OCI-LY3 (cell line): ENCODE data around the gene PSMC3IP.
"Not testable (repeated sequence)": the region's sequence is repeated elsewhere in the genome, so short reads cannot be mapped to it uniquely, and the experiment has no call there.

Source experiments
- H2AFZ ChIP-seq: fragments of 200-600, 300-600 bp; shearing (Covaris generic); 2 replicates; pipeline ENCODE4 v1.6.0; 2014; ENCODE audit warnings: antibody characterized with exemption, low read depth, low read length
- H3K27ac ChIP-seq: fragments of 200-600, 300-600 bp; sonication (generic); 2 replicates; pipeline ENCODE4 v1.5.1; 2014; ENCODE audit warnings: mild to moderate bottlenecking, low read length, moderate library complexity, mixed read lengths
- H3K27me3 ChIP-seq: fragments of 200-600, 300-600 bp; sonication (generic); 2 replicates; pipeline ENCODE4 v1.6.1; 2014; ENCODE audit warnings: low read depth, low read length, mixed read lengths
- H3K36me3 ChIP-seq: fragments of 200-600, 300-600 bp; sonication (generic); replicated peaks from 2 replicates; pipeline ENCODE3; 2014; ENCODE audit warnings: low read depth, low read length, mixed read lengths
- H3K4me1 ChIP-seq: fragments of 300-600, 200-600 bp; sonication (generic); 2 replicates; pipeline ENCODE4 v1.6.1; 2014; ENCODE audit warnings: low read length, mixed read lengths
- H3K4me2 ChIP-seq: fragments of 200-600, 300-600 bp; sonication (generic); 2 replicates; pipeline ENCODE4 v1.6.1; 2014; ENCODE audit warnings: low read length, mixed read lengths
- H3K4me3 ChIP-seq: fragments of 300-600, 200-600 bp; sonication (generic); 2 replicates; pipeline ENCODE4 v1.5.1; 2014; ENCODE audit warnings: antibody characterized with exemption, mild to moderate bottlenecking, low read length, moderate library complexity
- H3K79me2 ChIP-seq: fragments of 300-600, 200-600 bp; shearing (Covaris generic); 2 replicates; pipeline ENCODE4 v1.6.1; 2014; ENCODE audit warnings: mild to moderate bottlenecking, low read length, mixed read lengths
- H3K9ac ChIP-seq: fragments of 300-600, 200-600 bp; shearing (Covaris generic); 2 replicates; pipeline ENCODE4 v1.6.0; 2014; ENCODE audit warnings: mild to moderate bottlenecking, low read length, moderate library complexity
- H3K9me3 ChIP-seq: fragments of 200-600, 300-600 bp; shearing (Covaris generic); 2 replicates; pipeline ENCODE4 v1.6.1; 2014; ENCODE audit warnings: low read length, mixed read lengths; ENCODE audit not compliant: insufficient read depth
- H4K20me1 ChIP-seq: fragments of 200-600, 300-600 bp; sonication (generic); 2 replicates; pipeline ENCODE4 v1.6.1; 2016; ENCODE audit warnings: low read length, mixed read lengths; ENCODE audit not compliant: insufficient read depth
- CTCF ChIP-seq: fragments of 200-600, 300-600 bp; sonication (generic); IDR thresholded peaks from 2 replicates; pipeline ENCODE4 v1.5.1; 2014; ENCODE audit warnings: antibody characterized with exemption, low read length, low read depth
- EZH2phosphoT487 ChIP-seq: fragments of 200-600 bp; shearing (Covaris generic); IDR thresholded peaks from 2 replicates; pipeline ENCODE4 v1.6.1; 2018; ENCODE audit warnings: antibody characterized with exemption, mixed run types, low read depth

PSMC3IP gene

GRCh38 chr17:42577532-42578281, at the start of gene PSMC3IP:
Gene PSMC3IP, minus strand, starts transcription at chr17:42577729. Its CDS starts 43 bp downstream, at chr17:42577686.
- Histone ChIP-seq H3K4me2 (peak within 1 kb of the TSS; percentile 98), H3K36me3 (peaks cover 61% of the 10 kb centered on the region), H3K9me3 (no peaks in the 10 kb centered on the region), H4K20me1 (no peaks in the 10 kb centered on the region), H2AFZ (peak within 1 kb of the TSS; percentile 76), H3K27me3 (no peaks in the 10 kb centered on the region), H3K4me3 (peak within 1 kb of the TSS; percentile 97), H3K27ac (peak within 1 kb of the TSS; percentile 92), H3K4me1 (peaks cover 24% of the 10 kb centered on the region), H3K79me2 (peaks cover 38% of the 10 kb centered on the region), H3K9ac (peak within 1 kb of the TSS; percentile 99)
- no peak for TF ChIP-seq EZH2phosphoT487
- peak; percentile 31 for TF ChIP-seq CTCF

GRCh38 chr17:42623732-42624596, 46.4 kb upstream of the PSMC3IP start:
- no peak overlapping the region for H3K4me3 ChIP-seq
- no peaks in the 10 kb centered on the region for H4K20me1 ChIP-seq
- H3K27me3 ChIP-seq = no peaks in the 10 kb centered on the region
- no peak overlapping the region for H3K9ac ChIP-seq
- no peak overlapping the region for H3K27ac ChIP-seq
- H3K4me2 ChIP-seq = no peak overlapping the region
- peaks cover 10% of the 10 kb centered on the region for H3K4me1 ChIP-seq
- H2AFZ ChIP-seq = no peak overlapping the region
- TF ChIP-seq CTCF (no peak), EZH2phosphoT487 (no peak)
- no peaks in the 10 kb centered on the region for H3K36me3 ChIP-seq
- no peaks in the 10 kb centered on the region for H3K79me2 ChIP-seq
- no peaks in the 10 kb centered on the region for H3K9me3 ChIP-seq

GRCh38 chr17:42623271-42623670, 45.7 kb upstream of the PSMC3IP start:
- Histone ChIP-seq H2AFZ (no peak overlapping the region), H3K4me1 (peaks cover 17% of the 10 kb centered on the region), H3K27me3 (no peaks in the 10 kb centered on the region), H3K9ac (no peak overlapping the region), H3K79me2 (no peaks in the 10 kb centered on the region), H3K27ac (no peak overlapping the region), H4K20me1 (no peaks in the 10 kb centered on the region), H3K4me3 (no peak overlapping the region), H3K4me2 (no peak overlapping the region), H3K36me3 (no peaks in the 10 kb centered on the region), H3K9me3 (no peaks in the 10 kb centered on the region)
- TF ChIP-seq CTCF (no peak), EZH2phosphoT487 (no peak)

GRCh38 chr17:42621987-42622386, 44.5 kb upstream of the PSMC3IP start:
- H3K4me3 ChIP-seq, H2AFZ ChIP-seq, H3K4me2 ChIP-seq, H3K36me3 ChIP-seq, H3K9ac ChIP-seq, H3K27me3 ChIP-seq, H4K20me1 ChIP-seq, H3K79me2 ChIP-seq, H3K27ac ChIP-seq, H3K9me3 ChIP-seq: not testable (repeated sequence)
- peaks cover 23% of the 10 kb centered on the region for H3K4me1 ChIP-seq
